Stimulated activated naive CD8-positive, alpha-beta T cell treated with anti-CD3 and anti-CD28 coated beads, Interleukin-15, amount 100 ng/mL, for 72 hours (primary cell): ENCODE measurements around the gene THRSP.
"Not testable (repeated sequence)": the region's sequence is repeated elsewhere in the genome, so short reads cannot be mapped to it uniquely, and the experiment has no call there.

ENCODE experiments used
- ATAC-seq: fragments of 150-1000 bp; cut with Tn5 transposase; 2 replicates; pipeline ENCODE4 v1.10.0; 2021; ENCODE audit warnings: mild to moderate bottlenecking, moderate library complexity
- DNase-seq, 2 donors: peaks; one replicate each; pipeline ENCODE4 v3.0.0; 2021 to 2022
- H3K27ac Mint-ChIP-seq, 2 donors: one replicate each; pipeline ENCODE4 v1.8.0; 2022; ENCODE audit warnings: mild to moderate bottlenecking in 2 of 2, mixed read lengths in 2 of 2, moderate library complexity in 2 of 2
- H3K27me3 Mint-ChIP-seq: one replicate; pipeline ENCODE4 v1.8.0; 2022; ENCODE audit warnings: mixed read lengths
- H3K4me1 Mint-ChIP-seq: one replicate; pipeline ENCODE4 v1.8.0; 2022; ENCODE audit warnings: mild to moderate bottlenecking, mixed read lengths
- H3K4me3 Mint-ChIP-seq, 2 donors: one replicate each; pipeline ENCODE4 v1.8.0; 2022; ENCODE audit warnings: mild to moderate bottlenecking in 2 of 2, mixed read lengths in 2 of 2, moderate library complexity in 1 of 2
- H3K9me3 Mint-ChIP-seq, 2 donors: one replicate each; pipeline ENCODE4 v1.8.0; 2022; ENCODE audit warnings: mixed read lengths in 2 of 2

Gene THRSP

GRCh38 chr11:78049348-78049747, 14.3 kb upstream of the THRSP start:
- Mint-ChIP-seq H3K27me3 (peaks cover 9% of the 10 kb centered on the region), H3K27ac (no peak overlapping the region), H3K4me1 (peaks cover 22% of the 10 kb centered on the region), H3K9me3 (no peaks in the 10 kb centered on the region), H3K4me3 (no peak overlapping the region)
- no peak for DNase-seq
- ATAC-seq: no peak

- ATAC-seq: peak; percentile 32
- DNase-seq: no peak
- Mint-ChIP-seq H3K9me3 (no peaks in the 10 kb centered on the region), H3K4me1 (peaks cover 14% of the 10 kb centered on the region), H3K27me3 (no peaks in the 10 kb centered on the region), H3K4me3 (peak overlapping the region; percentile 50 to 60), H3K27ac (peak overlapping the region; percentile 94 to 95)
Measured at GRCh38 chr11:78050964-78051831, 12.5 kb upstream of the THRSP start.

GRCh38 chr11:78054971-78055370, 8.7 kb upstream of the THRSP start:
- no peak overlapping the region for H3K4me3 Mint-ChIP-seq
- H3K27me3 Mint-ChIP-seq: no peaks in the 10 kb centered on the region
- no peak for ATAC-seq
- no peaks in the 10 kb centered on the region for H3K9me3 Mint-ChIP-seq
- no peak for DNase-seq
- no peak overlapping the region for H3K27ac Mint-ChIP-seq
- peaks cover 11% of the 10 kb centered on the region for H3K4me1 Mint-ChIP-seq

DNA sequence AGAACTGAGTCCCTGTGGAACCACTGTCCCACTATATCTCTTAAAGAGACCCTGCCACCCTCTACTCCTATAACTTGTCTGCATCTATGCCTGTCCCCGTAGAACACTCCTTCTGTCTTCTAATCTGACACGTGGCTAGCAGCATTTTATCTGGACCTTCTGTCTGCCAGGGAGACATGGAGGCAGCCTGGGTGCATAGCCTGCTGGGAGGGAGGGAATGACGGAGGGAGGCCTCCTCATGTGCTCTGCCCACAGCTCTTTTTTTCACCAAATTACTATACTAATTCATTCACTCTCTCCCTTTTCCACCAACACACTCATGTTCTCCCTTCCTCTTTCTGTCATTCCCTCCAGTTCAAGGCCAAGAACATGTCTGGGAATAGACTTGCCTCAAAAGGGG, 7.6 kb upstream of the THRSP start:
- no peak overlapping the region for H3K4me3 Mint-ChIP-seq
- peaks cover 3% of the 10 kb centered on the region for H3K4me1 Mint-ChIP-seq
- DNase-seq (no peak), ATAC-seq (no peak)
- H3K27me3 Mint-ChIP-seq: no peaks in the 10 kb centered on the region
- H3K9me3 Mint-ChIP-seq: no peaks in the 10 kb centered on the region
- no peak overlapping the region for H3K27ac Mint-ChIP-seq

GRCh38 chr11:78057462-78058055, 6.1 kb upstream of the THRSP start:
- ATAC-seq: no peak
- Mint-ChIP-seq H3K27ac (no peak overlapping the region), H3K4me1 (no peaks in the 10 kb centered on the region), H3K27me3 (no peaks in the 10 kb centered on the region), H3K4me3 (no peak overlapping the region), H3K9me3 (no peaks in the 10 kb centered on the region)
- no peak for DNase-seq

- H3K27ac Mint-ChIP-seq: peak overlapping the region in 1 of 2 donors; percentile 13
- H3K4me1 Mint-ChIP-seq, H3K9me3 Mint-ChIP-seq, H3K4me3 Mint-ChIP-seq, DNase-seq, H3K27me3 Mint-ChIP-seq, ATAC-seq: not testable (repeated sequence)
Measured at GRCh38 chr11:78059749-78060328, 3.8 kb upstream of the THRSP start.

GRCh38 chr11:78060533-78060932, 3.1 kb upstream of the THRSP start:
- no peak for DNase-seq

GRCh38 chr11:78061088-78061920, 2.4 kb upstream of the THRSP start:
- Mint-ChIP-seq H3K4me1 (no peaks in the 10 kb centered on the region), H3K27me3 (no peaks in the 10 kb centered on the region), H3K4me3 (no peak overlapping the region), H3K9me3 (no peaks in the 10 kb centered on the region), H3K27ac (peak overlapping the region in 1 of 2 donors; percentile 54)
- no peak for DNase-seq
- ATAC-seq: no peak

More at GRCh38 chr11:78060533-78060932, 3.1 kb upstream of the THRSP start:
- H3K9me3 Mint-ChIP-seq: no peaks in the 10 kb centered on the region
- H3K27ac Mint-ChIP-seq: no peak overlapping the region
- no peak overlapping the region for H3K4me3 Mint-ChIP-seq
- H3K27me3 Mint-ChIP-seq: no peaks in the 10 kb centered on the region
- H3K4me1 Mint-ChIP-seq: no peaks in the 10 kb centered on the region
- no peak for ATAC-seq

GRCh38 chr11:78061921-78062311, 1.7 kb upstream of the THRSP start:
- ATAC-seq (no peak), DNase-seq (no peak)
- Mint-ChIP-seq H3K9me3 (no peaks in the 10 kb centered on the region), H3K27ac (peak overlapping the region in 1 of 2 donors; percentile 54), H3K4me1 (no peaks in the 10 kb centered on the region), H3K4me3 (no peak overlapping the region), H3K27me3 (no peaks in the 10 kb centered on the region)

- DNase-seq (no peak), ATAC-seq (no peak)
- H3K9me3 Mint-ChIP-seq: no peaks in the 10 kb centered on the region
- H3K27ac Mint-ChIP-seq: no peak overlapping the region
- H3K4me3 Mint-ChIP-seq: no peak overlapping the region
- H3K4me1 Mint-ChIP-seq: no peaks in the 10 kb centered on the region
- H3K27me3 Mint-ChIP-seq: no peaks in the 10 kb centered on the region
Measured at GRCh38 chr11:78062671-78063070, 990 bp upstream of the THRSP start.

GRCh38 chr11:78065203-78065602, 1.5 kb downstream of the THRSP start:
- Mint-ChIP-seq H3K4me3 (no peak overlapping the region), H3K4me1 (no peaks in the 10 kb centered on the region), H3K27me3 (no peaks in the 10 kb centered on the region), H3K27ac (no peak overlapping the region), H3K9me3 (no peaks in the 10 kb centered on the region)
- DNase-seq (no peak), ATAC-seq (no peak)

DNA sequence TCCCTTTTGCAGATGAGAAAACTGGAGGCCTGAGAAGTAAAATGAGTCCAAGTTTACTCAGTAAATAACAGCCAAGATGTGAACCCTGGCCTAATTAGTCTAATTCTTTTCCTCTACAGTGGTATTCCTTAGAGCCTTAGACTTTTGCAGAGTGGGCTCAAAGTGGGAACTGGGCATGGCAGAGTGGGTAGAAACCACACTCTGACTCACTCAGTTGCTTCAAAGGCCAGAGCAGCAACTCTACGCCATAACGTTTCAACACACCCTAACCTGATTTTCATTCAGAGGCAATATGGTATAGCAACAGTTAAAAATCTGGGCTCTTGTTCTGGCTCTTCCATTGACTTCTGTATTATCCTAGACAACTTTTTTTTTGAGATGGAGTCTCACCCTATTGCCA, 2.8 kb downstream of the THRSP start:
- no peak overlapping the region for H3K27ac Mint-ChIP-seq
- DNase-seq: no peak
- no peaks in the 10 kb centered on the region for H3K9me3 Mint-ChIP-seq
- no peaks in the 10 kb centered on the region for H3K4me1 Mint-ChIP-seq
- no peaks in the 10 kb centered on the region for H3K27me3 Mint-ChIP-seq
- H3K4me3 Mint-ChIP-seq: no peak overlapping the region
- ATAC-seq: no peak

DNA sequence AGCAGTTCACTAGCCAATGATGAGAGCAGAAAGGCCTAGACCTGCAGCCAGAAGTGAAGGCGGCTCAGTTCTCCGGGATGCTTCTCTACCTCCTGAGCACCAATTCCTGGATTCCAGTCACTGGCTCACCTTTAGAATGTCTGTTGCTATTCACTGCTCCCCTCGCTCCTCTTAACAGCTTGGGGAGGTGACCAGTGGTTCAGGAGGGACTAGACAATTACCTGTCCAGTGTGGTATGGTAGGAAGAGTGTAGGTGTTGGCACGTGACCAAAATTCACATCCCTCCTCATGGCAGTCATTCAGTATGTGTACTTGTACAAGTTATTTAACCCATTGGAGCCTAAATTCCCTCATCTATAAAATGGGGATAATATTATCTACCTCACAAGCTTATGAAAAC, 4.0 kb downstream of the THRSP start:
- ATAC-seq (no peak), DNase-seq (no peak)
- no peaks in the 10 kb centered on the region for H3K4me1 Mint-ChIP-seq
- H3K27me3 Mint-ChIP-seq: no peaks in the 10 kb centered on the region
- no peaks in the 10 kb centered on the region for H3K9me3 Mint-ChIP-seq
- no peak overlapping the region for H3K4me3 Mint-ChIP-seq
- no peak overlapping the region for H3K27ac Mint-ChIP-seq

GRCh38 chr11:78069465-78069864, 5.8 kb downstream of the THRSP start:
- no peaks in the 10 kb centered on the region for H3K27me3 Mint-ChIP-seq
- ATAC-seq: no peak
- peak overlapping the region in 1 of 2 donors; percentile 3 for H3K27ac Mint-ChIP-seq
- no peaks in the 10 kb centered on the region for H3K9me3 Mint-ChIP-seq
- H3K4me3 Mint-ChIP-seq: no peak overlapping the region
- H3K4me1 Mint-ChIP-seq: peaks cover under 1% of the 10 kb centered on the region
- DNase-seq: no peak

GRCh38 chr11:78070621-78071020, 7.0 kb downstream of the THRSP start:
- ATAC-seq: no peak
- Mint-ChIP-seq H3K27ac (no peak overlapping the region), H3K9me3 (no peaks in the 10 kb centered on the region), H3K4me1 (peaks cover 9% of the 10 kb centered on the region), H3K4me3 (no peak overlapping the region), H3K27me3 (no peaks in the 10 kb centered on the region)
- no peak for DNase-seq
